SK-N-SH (cell line): ENCODE data around the gene ZNF280C.

ENCODE experiments used
- CHD2 ChIP-seq: fragments of 150-350 bp; IDR thresholded peaks from 2 replicates; pipeline ENCODE4 v1.6.1; 2018; ENCODE audit warnings: low read length; ENCODE audit not compliant: partially characterized antibody
- CTCF ChIP-seq: fragments of 200-600 bp; sonication (generic); IDR thresholded peaks from 2 replicates; pipeline ENCODE4 v1.6.1; 2017; ENCODE audit warnings: antibody characterized with exemption, mild to moderate bottlenecking, moderate library complexity
- MEF2A ChIP-seq: IDR thresholded peaks from 2 replicates; pipeline ENCODE4 v1.4.0; 2012; ENCODE audit warnings: low read depth, borderline replicate concordance
- NFIC ChIP-seq: IDR thresholded peaks from 2 replicates; pipeline ENCODE4 v1.4.0; 2012; ENCODE audit warnings: borderline replicate concordance
- POLR2AphosphoS5 ChIP-seq: IDR thresholded peaks from 2 replicates; pipeline ENCODE4 v1.6.1; 2012; ENCODE audit warnings: low read depth, low read length
- RAD21 ChIP-seq: IDR thresholded peaks from 2 replicates; pipeline ENCODE4 v1.6.1; 2012; ENCODE audit warnings: mild to moderate bottlenecking, low read length

GRCh38 chrX:130196466-130196865 is 72.2 kb downstream of the ZNF280C start:
- TF ChIP-seq CTCF = no peak
- no peak for TF ChIP-seq POLR2AphosphoS5
- TF ChIP-seq MEF2A = no peak
- TF ChIP-seq CHD2 = no peak
- no peak for TF ChIP-seq NFIC
- TF ChIP-seq RAD21 = no peak
